Heart right ventricle (tissue), 16 donors: ENCODE data around the gene SBK3. TPM values are rescaled to one million over a fixed set of nuclear protein-coding genes. Genes with fewer than 3 reads are reported as not detected.
A peak's percentile ranks its signal among the peaks of the same experiment; 100 is the strongest.

Source experiments
- ATAC-seq, 8 donors: fragments of 200-7000 bp; cut with Tn5 transposase; one replicate each; pipeline ENCODE4 v1.9.1; 2020; ENCODE audit warnings: mild to moderate bottlenecking in 8 of 8, moderate library complexity in 8 of 8, moderate number of reproducible peaks in 1 of 8
- DNase-seq, 2 donors: peaks; one replicate each; pipeline ENCODE4 v3.0.0-alpha.2; 2020
- H3K27ac ChIP-seq, 10 donors: fragments of 200-600 bp; sonication (generic) in 2 of 10; one replicate each; pipeline versions ENCODE4 v1.5.0 to v1.8.0; 2020 to 2022; ENCODE audit warnings: mild to moderate bottlenecking in 3 of 10
- H3K27me3 ChIP-seq, 7 donors: fragments of 200-600 bp; one replicate each; pipeline ENCODE4 v1.8.0; 2021 to 2022; ENCODE audit warnings: mild to moderate bottlenecking in 2 of 7
- H3K36me3 ChIP-seq, 9 donors: fragments of 200-600 bp; sonication (generic) in 1 of 9; one replicate each; pipeline versions ENCODE4 v1.5.0 to v1.8.0; 2020 to 2022; ENCODE audit warnings: mild to moderate bottlenecking in 2 of 9
- H3K4me1 ChIP-seq, 9 donors: fragments of 200-600 bp; sonication (generic) in 1 of 9; one replicate each; pipeline versions ENCODE4 v1.5.0 to v1.8.0; 2020 to 2022; ENCODE audit warnings: mild to moderate bottlenecking in 4 of 9
- H3K4me3 ChIP-seq, 10 donors: fragments of 200-600 bp; sonication (generic) in 2 of 10; one replicate each; pipeline versions ENCODE4 v1.5.0 to v1.8.0; 2020 to 2022; ENCODE audit warnings: mild to moderate bottlenecking in 7 of 10, moderate library complexity in 2 of 10
- H3K9me3 ChIP-seq, 11 donors: fragments of 200-600 bp in 10 of 11; sonication (generic) in 2 of 11; one replicate each; pipeline versions ENCODE4 v1.5.0 to v1.8.0; 2013 to 2022; ENCODE audit warnings: mild to moderate bottlenecking in 2 of 11, control low read depth in 1 of 11, moderate library complexity in 1 of 11
- WGBS, 2 donors: extraction: QIAGEN DNeasy Blood & Tissue Kit; methylation state at CpG; one replicate each; pipeline ENCODE4 v1.1.7; 2013; ENCODE audit warnings: inconsistent platforms in 1 of 2; 5-methylcytosine and 5-hydroxymethylcytosine counted together
- intact Hi-C, 10 donors: fragments of 100-400 bp; cut with DNase I; formaldehyde crosslinking; loops; one replicate each; pipeline versions ENCODE4 v1.11.1 to v1.14.2; 2022
- polyA plus RNA-seq, 2 donors: library from polyadenylated mRNA; stranded (reverse); fragments of 200-250 nt; gene quantifications; one replicate each; pipeline ENCODE4 v1.2.3, GENCODE V29; 2013
- total RNA-seq, 10 donors: library from RNA; stranded (reverse); fragmentation: NEBNext Ultra II Directional in 3 of 10; extraction: Animal tissue kit (Norgen Biotek cat#: 25700) in 3 of 10; gene quantifications; one replicate each; pipeline versions ENCODE4 v1.2.1 to v1.2.4, GENCODE V29; 2021 to 2023
- TF ChIP-seq, protein P1 (sequence below), 9 donors: fragments of 200-600 bp; sonication (generic) in 2 of 9; IDR thresholded peaks; one replicate each; pipeline versions ENCODE4 v1.5.0 to v1.8.0; 2021 to 2022; ENCODE audit warnings: antibody characterized with exemption in 9 of 9, mild to moderate bottlenecking in 5 of 9, moderate library complexity in 1 of 9
- donor health status: Arrhythmogenic right ventricular cardiomyopathy.
- donor health status: ischemic (EF 13 %, LVEDD 7.1; RV severe dilation, severe dysfunction).
- donor health status: healthy with polysubstance abuse.
- donor health status: DM: no; HTN: yes; CAD: no.
- donor health status: DM: no; HTN: no; CAD: no.
- donor health status: ischemic (EF 25% LVEDD 6.9; RV normal size, moderate dysfunction).
- donor health status: ischemic (EF 25% LVEDD 5.7; RV mildly dilated, moderate dysfunction).
- donor health status: healthy.
- donor health status: DM: yes; HTN: yes; CAD: no.
- donor health status: Ischemic cardiomyopathy.
- donor health status: ischemic (EF 35%, LVEDD 5.7; RV mildly dilated, moderate dysfunction).
- donor health status: nonischemic (EF 11% LVEDD 7.7; RV severe dilation, severe dysfunction).
- donor health status: DM: yes; HTN: yes; CAD: no.
- donor health status: PGD.
- donor health status: ischemic (EF 29% LVEDD 5.4; RV normal size, mild dysfunction).
- donor health status: nonischemic (EF 23%, LVEDD 6.1; RV moderate dilation, normal function).

Gene SBK3
- total and polyA plus RNA-seq, 12 donors: 2.0 to 33.3 (median 7.3) TPM

DNA sequence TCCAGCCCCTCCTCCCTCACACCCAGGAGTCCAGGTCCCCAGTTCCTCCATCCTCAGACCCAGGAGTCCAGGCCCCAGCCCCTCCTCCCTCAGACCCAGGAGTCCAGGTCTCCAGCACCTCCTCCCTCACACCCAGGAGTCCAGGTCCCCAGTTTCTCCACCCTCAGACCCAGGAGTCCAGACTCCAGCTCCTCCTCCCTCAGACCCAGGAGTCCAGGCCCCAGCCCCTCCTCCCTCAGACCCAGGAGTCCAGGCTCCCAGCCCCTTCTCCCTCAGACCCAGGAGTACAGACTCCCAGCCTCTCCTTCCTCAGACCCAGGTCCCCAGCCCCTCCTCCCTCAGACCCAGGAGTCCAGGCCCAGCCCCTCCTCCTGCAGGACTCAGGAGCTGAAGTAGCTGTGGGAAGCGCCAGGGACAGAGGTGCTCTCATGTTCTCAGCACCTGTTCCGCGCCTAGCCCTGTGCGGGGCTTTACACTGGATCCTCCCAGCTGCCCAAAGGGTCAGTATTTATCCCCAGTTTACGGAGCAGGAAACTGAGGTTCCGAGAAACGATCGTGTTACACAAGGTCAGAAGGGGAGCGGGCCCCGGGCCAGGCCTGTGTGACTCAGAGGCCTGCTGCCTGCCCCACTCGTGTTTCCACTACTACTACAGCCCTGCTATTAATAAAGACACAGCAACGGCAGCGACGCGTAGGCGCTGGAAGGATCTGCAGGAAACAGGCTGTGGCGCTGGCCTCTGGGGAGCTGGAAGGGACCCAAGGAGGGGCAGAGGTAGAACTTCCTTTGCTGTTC lies 1.7 kb upstream of the SBK3 start:
- Histone ChIP-seq H3K4me1 (peaks cover 17 to 51% (median 40%) of the 10 kb centered on the region in 9 donors), H3K4me3 (peak overlapping the region in 1 of 10 donors; percentile 10), H3K9me3 (no peaks in the 10 kb centered on the region), H3K36me3 (no peaks in the 10 kb centered on the region), H3K27me3 (peaks cover 0 to 7% (median 0%) of the 10 kb centered on the region in 7 donors), H3K27ac (peak overlapping the region; percentile 77 to 93 (median 87))
- intact Hi-C loops: loop anchor here in 5 of 10 donors (1.0 to 5.0 kb wide), 6 partner anchors 16 to 52 kb away; partner anchors contain the start of genes FIZ1 (in 2 of the 5) and ZNF579 (in 1 of the 5)
- 14 to 21% methylated on average over 17 of the region's 17 CpGs for WGBS, 2 donors
- TF ChIP-seq, protein P1, sequence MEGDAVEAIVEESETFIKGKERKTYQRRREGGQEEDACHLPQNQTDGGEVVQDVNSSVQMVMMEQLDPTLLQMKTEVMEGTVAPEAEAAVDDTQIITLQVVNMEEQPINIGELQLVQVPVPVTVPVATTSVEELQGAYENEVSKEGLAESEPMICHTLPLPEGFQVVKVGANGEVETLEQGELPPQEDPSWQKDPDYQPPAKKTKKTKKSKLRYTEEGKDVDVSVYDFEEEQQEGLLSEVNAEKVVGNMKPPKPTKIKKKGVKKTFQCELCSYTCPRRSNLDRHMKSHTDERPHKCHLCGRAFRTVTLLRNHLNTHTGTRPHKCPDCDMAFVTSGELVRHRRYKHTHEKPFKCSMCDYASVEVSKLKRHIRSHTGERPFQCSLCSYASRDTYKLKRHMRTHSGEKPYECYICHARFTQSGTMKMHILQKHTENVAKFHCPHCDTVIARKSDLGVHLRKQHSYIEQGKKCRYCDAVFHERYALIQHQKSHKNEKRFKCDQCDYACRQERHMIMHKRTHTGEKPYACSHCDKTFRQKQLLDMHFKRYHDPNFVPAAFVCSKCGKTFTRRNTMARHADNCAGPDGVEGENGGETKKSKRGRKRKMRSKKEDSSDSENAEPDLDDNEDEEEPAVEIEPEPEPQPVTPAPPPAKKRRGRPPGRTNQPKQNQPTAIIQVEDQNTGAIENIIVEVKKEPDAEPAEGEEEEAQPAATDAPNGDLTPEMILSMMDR (IDR thresholded peaks at IDR 0.05): peak in 1 of 9 donors; percentile 3
- DNase-seq: peak; percentile 87 to 91
- ATAC-seq: peak; percentile 82 to 95 (median 88)

DNA sequence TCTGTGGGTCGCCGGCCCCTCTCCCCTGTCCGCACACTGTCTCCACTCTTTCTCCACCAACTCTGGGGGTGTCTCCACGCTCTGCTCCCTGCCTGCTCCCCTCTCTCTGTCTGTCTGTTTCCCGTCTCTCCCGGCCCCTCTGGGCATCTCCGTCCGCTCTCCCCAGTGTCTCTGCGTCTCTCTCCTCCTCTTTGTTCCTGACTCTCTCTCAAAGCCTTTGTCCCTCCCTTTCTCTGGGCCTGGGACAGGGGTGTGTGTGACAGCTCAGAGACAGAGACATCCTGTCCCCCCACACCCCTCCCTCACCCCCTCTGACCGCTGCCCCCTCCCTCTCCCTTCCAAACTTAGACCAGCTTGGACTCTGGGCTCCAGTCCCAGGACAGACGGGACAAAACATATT lies 668 bp upstream of the SBK3 start:
- H3K4me1 ChIP-seq: peaks cover 17 to 51% (median 40%) of the 10 kb centered on the region in 9 donors
- WGBS, 2 donors: 18 to 22% methylated on average over 11 of the region's 11 CpGs
- intact Hi-C loops: loop anchor here in 5 of 10 donors (2.0 to 5.0 kb wide), 4 partner anchors 35 to 51 kb away; partner anchors contain the start of genes FIZ1 (in 1 of the 5) and ZNF579 (in 1 of the 5)
- H3K27ac ChIP-seq: peak overlapping the region; percentile 83 to 93 (median 90)
- no peaks in the 10 kb centered on the region for H3K9me3 ChIP-seq
- TF ChIP-seq, protein P1 (IDR thresholded peaks at IDR 0.05): no peak
- ATAC-seq: peak; percentile 64 to 94 (median 79)
- no peaks in the 10 kb centered on the region for H3K36me3 ChIP-seq
- peak overlapping the region in 9 of 10 donors; percentile 19 to 38 (median 26) for H3K4me3 ChIP-seq
- DNase-seq: peak; percentile 47 to 63
- peaks cover 0 to 7% (median 0%) of the 10 kb centered on the region in 7 donors for H3K27me3 ChIP-seq

DNA sequence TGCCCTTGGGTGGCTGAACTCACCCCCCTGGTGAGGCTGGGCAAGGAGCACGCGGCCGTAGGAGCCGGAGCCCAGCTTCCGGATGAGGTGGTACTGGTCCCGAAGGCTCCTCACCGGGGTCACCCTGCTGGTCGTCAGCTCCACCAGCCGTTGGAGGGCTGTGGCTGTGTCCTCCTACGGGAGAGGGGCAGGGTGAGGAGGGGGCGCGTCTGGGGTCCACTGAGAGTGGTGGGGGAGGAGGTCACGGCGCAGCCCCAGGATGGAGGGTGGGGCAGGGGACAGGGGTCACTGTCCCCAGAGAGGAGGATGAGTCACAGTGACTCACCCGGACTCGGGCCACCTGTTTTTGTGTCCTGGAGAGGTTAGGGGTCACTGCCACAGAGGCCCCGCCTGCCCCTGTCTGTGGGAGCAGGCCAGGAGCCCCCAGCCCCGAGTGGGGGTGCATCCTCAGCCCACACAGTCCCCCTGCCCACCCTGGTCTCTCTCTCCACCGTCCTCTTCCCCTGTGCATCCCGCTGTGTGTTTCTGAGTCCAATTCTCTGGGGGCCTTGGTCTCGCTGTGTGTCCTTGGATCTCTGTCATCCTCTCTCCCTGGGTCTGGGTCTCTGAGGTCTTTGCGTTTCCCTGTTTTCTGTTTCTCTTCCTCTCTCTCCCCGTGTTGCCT lies 435 bp downstream of the SBK3 start:
- intact Hi-C loops: loop anchor here in 3 of 10 donors (5.0 kb wide), 3 partner anchors 42 to 1583 kb away; partner anchors contain the start of genes CACNG8 (in 1 of the 3) and FIZ1 (in 1 of the 3)
- H3K9me3 ChIP-seq: no peaks in the 10 kb centered on the region
- peak in 1 of 8 donors; percentile 6 for ATAC-seq
- peak overlapping the region in 4 of 10 donors; percentile 19 to 38 (median 32) for H3K4me3 ChIP-seq
- H3K36me3 ChIP-seq: no peaks in the 10 kb centered on the region
- peaks cover 17 to 45% (median 37%) of the 10 kb centered on the region in 9 donors for H3K4me1 ChIP-seq
- peak overlapping the region in 5 of 10 donors; percentile 84 to 93 (median 87) for H3K27ac ChIP-seq
- DNase-seq: no peak
- WGBS, 2 donors: 64 to 71% methylated on average over 23 of the region's 23 CpGs
- H3K27me3 ChIP-seq: peaks cover 0 to 7% (median 0%) of the 10 kb centered on the region in 7 donors
- TF ChIP-seq, protein P1 (IDR thresholded peaks at IDR 0.05): no peak

DNA sequence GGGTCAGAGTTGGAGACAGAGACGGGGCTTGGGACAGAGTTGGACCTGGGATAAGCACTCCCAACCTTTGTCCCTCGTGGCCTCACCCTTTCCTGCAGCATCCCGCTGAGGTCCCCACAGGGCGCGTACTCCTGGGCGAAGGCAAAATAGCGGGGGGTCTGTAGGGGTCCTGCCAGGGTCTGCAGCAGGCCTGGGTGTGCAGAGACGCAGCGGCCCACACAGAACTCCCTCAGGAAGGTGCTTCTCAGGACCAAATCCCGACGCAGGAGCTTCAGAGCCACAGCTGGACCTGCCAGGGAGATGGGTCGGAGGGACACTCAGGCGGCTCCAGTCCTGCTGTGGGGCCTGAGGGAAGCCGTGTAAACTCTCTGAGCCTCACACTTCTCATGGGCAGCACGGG lies 1.3 kb downstream of the SBK3 start:
- H3K4me3 ChIP-seq: no peak overlapping the region
- 84 to 90% methylated on average over 15 of the region's 15 CpGs for WGBS, 2 donors
- TF ChIP-seq, protein P1 (IDR thresholded peaks at IDR 0.05): no peak

More for the DNA sequence above, 1.3 kb downstream of the SBK3 start:
- DNase-seq (no peak), ATAC-seq (no peak)
- intact Hi-C loops: loop anchor here in 1 of 10 donors (5.0 kb wide), 1 partner anchor 1582 kb away; the partner anchor contains the start of gene CACNG8
- no peaks in the 10 kb centered on the region for H3K36me3 ChIP-seq
- no peak overlapping the region for H3K27ac ChIP-seq
- no peaks in the 10 kb centered on the region for H3K9me3 ChIP-seq
- peaks cover 12 to 36% (median 31%) of the 10 kb centered on the region in 9 donors for H3K4me1 ChIP-seq
- H3K27me3 ChIP-seq: peaks cover 0 to 6% (median 0%) of the 10 kb centered on the region in 7 donors
